Tongue (tissue), 2 donors: ENCODE data around the gene CD82. TPM values are rescaled to one million over a fixed set of nuclear protein-coding genes. Genes with fewer than 3 reads are reported as not detected.

Experiments used
- DNase-seq: peaks from one replicate; pipeline ENCODE4 v3.0.0-alpha.2; 2015
- total RNA-seq: library from RNA; depleted of rRNA; stranded (reverse); fragments of >200 nt; gene quantifications from one replicate; pipeline ENCODE4 v1.2.3, GENCODE V29; 2014

The CD82 gene
- total RNA-seq, 1 donor from 2014 or later: 90.9 TPM

- DNase-seq: no peak
These were observed 52.4 kb downstream of the CD82 start for GRCh38 chr11:44617671-44618461.

GRCh38 chr11:44618561-44619425 is 53.3 kb downstream of the CD82 start:
- no peak for DNase-seq

GRCh38 chr11:44620328-44620725 is 54.9 kb downstream of the CD82 start:
- DNase-seq: peak; percentile 0

GRCh38 chr11:44621140-44621681 is 55.7 kb downstream of the CD82 start:
- DNase-seq: peak; percentile 87

GRCh38 chr11:44621784-44622183 is 56.3 kb downstream of the CD82 start:
- DNase-seq: peak; percentile 16

GRCh38 chr11:44622190-44622650 is 56.8 kb downstream of the CD82 start:
- no peak for DNase-seq

GRCh38 chr11:44622721-44623258 is 57.3 kb downstream of the CD82 start:
- peak; percentile 30 for DNase-seq

GRCh38 chr11:44623341-44623730 is 57.9 kb downstream of the CD82 start:
- DNase-seq: peak; percentile 40

GRCh38 chr11:44623731-44624491 is 58.4 kb downstream of the CD82 start:
- peak; percentile 80 for DNase-seq

- peak; percentile 1 for DNase-seq
These were observed 59.3 kb downstream of the CD82 start for GRCh38 chr11:44624761-44625221.

GRCh38 chr11:44625759-44626523 is 60.5 kb downstream of the CD82 start:
- DNase-seq: peak; percentile 10

GRCh38 chr11:44626645-44627044 is 61.2 kb downstream of the CD82 start:
- peak; percentile 0 for DNase-seq

- DNase-seq: peak; percentile 8
These were observed 61.8 kb downstream of the CD82 start for GRCh38 chr11:44627165-44627789.

- DNase-seq: peak; percentile 20
These were observed 62.7 kb downstream of the CD82 start for GRCh38 chr11:44627911-44628729.

GRCh38 chr11:44628730-44629700 is 63.6 kb downstream of the CD82 start:
- no peak for DNase-seq

GRCh38 chr11:44629732-44630345 is 64.4 kb downstream of the CD82 start:
- no peak for DNase-seq

- no peak for DNase-seq
These were observed 65.2 kb downstream of the CD82 start for GRCh38 chr11:44630511-44631210.
